RPMI7951 (cell line): Measurements from ENCODE around the gene OTUB2. TPM values are rescaled to one million over a fixed set of nuclear protein-coding genes. Genes with fewer than 3 reads are reported as not detected.

Experiments
- DNase-seq: peaks from one replicate; pipeline ENCODE4 v3.0.0-alpha.2; 2012; ENCODE audit warnings: low read depth
- total RNA-seq: library from RNA; depleted of rRNA; stranded (reverse); fragments of >200 nt; shearing (Covaris generic); gene quantifications from 2 replicates; pipeline ENCODE4 v1.2.3, GENCODE V29; 2014

Gene OTUB2
- total RNA-seq, 1 experiment from 2014 or later: 1.6 TPM

- peak; percentile 25 for DNase-seq
Measured at GRCh38 chr14:94021001-94021400, 5.1 kb upstream of the OTUB2 start.

GRCh38 chr14:94021416-94022157 is 4.6 kb upstream of the OTUB2 start:
- DNase-seq: no peak

GRCh38 chr14:94022532-94023411 is 3.4 kb upstream of the OTUB2 start:
- no peak for DNase-seq

- no peak for DNase-seq
Measured at GRCh38 chr14:94024549-94024948, 1.6 kb upstream of the OTUB2 start.

GRCh38 chr14:94025720-94026119 is 420 bp upstream of the OTUB2 start:
- no peak for DNase-seq

- DNase-seq: no peak
Measured at GRCh38 chr14:94026889-94027469, 839 bp downstream of the OTUB2 start.

- DNase-seq: no peak
Measured at GRCh38 chr14:94027566-94028449, 1.7 kb downstream of the OTUB2 start.

DNA sequence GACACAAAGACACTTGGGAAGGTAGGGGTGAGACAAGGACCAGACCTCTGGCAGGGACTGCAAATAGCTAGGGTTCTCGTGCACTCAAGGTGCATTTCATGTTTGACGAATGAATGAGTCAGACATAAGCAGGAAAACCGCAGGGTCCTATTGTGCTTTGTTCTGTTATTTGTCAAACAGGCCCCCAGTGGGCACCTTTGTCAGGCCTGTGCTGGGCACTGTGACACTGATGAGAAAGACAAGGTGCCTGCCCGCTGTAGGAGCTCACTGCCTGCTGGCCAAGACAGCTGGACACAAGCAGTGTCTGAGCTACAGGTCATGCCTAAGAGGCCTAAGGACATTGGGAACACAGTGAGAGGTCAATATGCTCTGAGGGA is 2.3 kb downstream of the OTUB2 start:
- peak; percentile 40 for DNase-seq

DNA sequence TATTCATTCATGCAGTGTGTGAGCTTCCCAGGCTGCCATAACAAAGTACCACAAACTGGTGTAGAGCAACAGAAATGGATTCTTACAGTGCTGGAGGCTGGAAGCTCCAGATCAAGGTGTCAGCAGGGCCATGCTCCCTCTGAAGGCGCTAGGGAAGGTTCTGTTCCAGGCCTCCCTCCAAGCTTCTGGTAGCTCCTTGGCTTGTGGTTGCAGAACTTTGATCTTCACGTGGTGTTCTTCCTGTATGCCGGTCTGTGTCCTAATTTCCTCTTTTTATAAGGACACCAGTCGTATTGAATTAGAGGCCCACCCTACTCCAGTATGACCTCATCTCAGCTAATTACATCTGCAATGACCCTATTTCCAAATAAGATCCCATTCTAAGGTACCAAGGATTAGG is 3.1 kb downstream of the OTUB2 start:
- no peak for DNase-seq

DNA sequence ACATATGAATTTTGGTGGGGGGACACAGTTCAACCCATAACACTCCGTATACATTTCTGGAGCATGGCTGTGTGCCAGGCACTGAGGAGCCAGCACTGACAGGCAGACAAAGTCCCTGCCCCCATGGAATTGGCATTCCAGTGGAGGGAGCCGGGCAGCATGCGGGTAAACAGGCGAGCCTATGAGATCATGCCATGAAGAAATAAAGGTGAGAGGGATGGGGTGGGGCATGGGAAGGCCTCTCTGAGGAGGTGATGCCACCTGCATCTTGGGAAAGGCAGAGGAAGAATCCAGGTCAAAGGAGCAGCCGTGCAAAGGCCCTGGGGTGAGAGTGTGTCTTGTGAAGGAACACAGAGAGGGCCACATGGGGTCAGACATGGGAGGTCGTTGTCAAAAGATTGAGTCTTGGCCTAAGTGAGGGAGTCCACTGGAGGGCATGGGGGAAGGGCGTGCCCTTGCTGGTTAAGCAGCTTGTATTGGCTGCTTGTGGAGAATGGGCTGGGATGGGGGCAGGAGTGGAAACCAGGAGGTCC is 3.6 kb downstream of the OTUB2 start:
- no peak for DNase-seq

DNA sequence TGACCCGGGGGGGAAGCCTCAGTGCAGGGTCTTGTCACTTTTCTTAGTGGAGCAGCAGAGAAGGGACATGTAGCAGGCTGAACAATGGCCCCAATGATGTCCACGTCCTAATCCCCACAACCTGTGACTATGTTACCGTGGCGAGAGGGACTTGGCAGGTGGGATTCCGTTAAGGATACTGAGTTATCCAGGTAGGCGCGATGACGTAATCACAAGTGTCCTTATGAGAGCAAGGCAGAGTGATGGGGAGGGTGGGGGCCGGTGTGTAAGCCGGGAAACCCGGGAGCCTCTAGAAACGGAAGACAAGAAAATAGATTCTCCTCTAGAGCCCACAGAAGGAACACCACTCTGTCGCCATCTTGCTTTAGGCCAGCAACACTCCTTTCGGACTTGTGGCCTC is 4.4 kb downstream of the OTUB2 start:
- DNase-seq: no peak

- no peak for DNase-seq
Measured at GRCh38 chr14:94031161-94031882, 5.2 kb downstream of the OTUB2 start.

GRCh38 chr14:94031883-94032279 is 5.7 kb downstream of the OTUB2 start:
- no peak for DNase-seq

DNA sequence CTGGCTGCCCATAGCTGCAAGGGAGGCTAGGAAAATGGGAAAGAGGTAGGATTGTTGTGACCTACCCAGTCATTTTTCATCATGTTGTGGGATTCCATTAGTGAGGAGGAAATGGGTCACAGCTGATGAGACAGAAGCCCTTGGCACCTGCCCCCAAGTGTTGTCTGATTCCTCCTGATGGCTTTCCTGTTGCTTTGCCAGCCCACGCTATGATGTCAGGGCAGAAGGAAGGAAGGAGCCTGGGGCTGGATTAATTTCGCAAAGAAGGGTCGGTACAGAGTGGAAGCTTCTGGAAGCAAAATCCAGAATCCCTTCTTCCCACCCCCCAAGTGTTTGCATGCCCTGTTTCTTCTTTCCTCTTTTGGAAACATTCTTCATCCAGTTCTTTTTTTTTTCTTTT is 8.7 kb downstream of the OTUB2 start:
- no peak for DNase-seq

DNA sequence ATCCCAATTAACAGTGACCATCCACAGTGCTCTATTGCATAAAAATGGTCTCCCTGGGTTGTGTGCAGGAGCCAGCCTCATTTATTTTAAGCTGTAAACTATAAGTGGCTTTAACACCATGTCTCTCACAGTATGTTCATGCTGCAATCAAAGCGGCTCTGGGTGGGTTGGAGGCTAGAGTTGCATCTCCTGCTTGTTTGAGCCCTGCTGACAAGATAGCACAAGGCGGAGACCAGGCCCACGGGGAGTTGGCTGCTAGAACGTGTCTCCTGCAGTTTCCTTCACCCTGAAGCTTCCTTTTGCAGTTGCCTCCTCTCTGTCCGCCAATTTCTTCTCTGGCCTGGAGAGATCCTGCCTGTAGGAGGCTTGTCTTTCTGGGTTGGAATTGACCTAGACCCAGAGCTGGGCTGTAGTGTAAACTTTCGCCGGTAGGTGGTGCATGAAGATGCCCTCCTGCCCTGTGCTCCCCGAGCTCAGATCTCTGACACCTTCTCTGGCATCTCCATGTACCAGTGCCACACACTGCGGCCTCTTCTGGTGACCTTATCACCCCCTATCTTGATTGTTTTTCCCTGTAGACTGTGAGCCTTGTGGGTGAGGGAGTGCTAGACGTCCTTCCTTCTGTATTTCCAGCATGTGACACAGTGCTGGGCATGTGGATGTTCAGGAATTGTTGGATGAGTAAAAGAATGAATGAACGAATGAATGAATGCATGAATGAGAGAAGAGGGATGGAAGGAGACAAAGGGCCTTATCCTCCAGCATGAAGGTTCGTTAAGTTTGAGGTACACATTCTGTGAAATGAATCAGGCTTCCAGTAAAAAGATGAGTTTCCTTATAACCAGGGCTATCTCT is 10.4 kb downstream of the OTUB2 start:
- peak; percentile 62 for DNase-seq

- DNase-seq: no peak
Measured at GRCh38 chr14:94037954-94038353, 11.8 kb downstream of the OTUB2 start.

DNA sequence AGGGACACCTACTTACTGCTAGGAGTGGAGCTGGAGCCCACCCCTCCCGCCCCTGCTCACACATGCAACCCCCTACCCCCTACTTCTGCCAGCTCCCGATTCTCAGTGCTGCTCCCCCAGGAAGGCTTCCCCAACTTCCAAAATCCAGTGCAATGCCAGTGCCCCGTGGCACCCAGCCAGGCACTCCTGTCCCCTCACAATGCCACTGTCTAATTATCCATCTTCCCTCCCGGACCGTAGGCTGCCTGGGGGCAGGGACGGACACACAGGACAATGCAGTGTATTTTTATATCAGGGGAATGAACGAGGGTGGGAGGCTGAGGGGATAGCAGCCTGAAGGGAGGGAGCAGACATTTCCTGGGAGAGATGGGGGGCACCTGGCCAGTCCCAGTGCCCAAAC is 12.4 kb downstream of the OTUB2 start:
- DNase-seq: no peak

DNA sequence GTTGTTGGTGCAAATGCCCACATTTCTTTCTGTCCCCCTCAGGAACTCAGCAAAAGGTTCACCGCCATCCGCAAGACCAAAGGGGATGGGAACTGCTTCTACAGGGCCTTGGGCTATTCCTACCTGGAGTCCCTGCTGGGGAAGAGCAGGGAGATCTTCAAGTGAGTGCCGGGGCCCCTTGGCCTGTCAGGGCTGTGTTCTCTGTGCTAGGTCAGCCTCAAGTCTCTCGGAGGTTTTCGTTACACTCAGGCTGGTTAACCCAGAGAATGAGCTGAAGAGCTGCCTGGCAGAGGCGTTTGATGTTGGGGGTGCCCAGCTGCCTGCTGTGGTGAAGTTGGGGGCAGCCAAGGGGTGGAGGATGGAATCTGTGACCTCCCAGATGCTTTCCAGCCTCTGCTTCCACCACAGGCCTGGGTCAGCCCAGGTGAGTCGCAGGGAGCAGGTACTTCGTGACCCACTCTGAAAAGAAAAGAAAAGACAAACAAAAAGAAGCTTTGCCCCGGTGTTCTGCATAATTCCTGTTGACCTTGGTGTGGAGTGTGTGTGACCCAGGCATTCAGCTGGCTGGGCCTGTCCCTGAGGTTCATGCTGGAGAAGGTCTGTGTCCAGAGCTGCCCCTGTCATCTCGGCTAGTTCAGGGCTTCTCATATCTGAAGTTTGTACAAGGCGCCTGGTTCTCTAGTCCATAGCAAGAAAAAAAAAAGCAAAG is 12.9 kb downstream of the OTUB2 start:
- no peak for DNase-seq

- no peak for DNase-seq
Measured at GRCh38 chr14:94040247-94040646, 14.1 kb downstream of the OTUB2 start.
